Effector CD4-positive, alpha-beta T cell (primary cell): ENCODE data around the gene CHMP6.

Experiments
- DNase-seq: peaks from one replicate; pipeline ENCODE4 v3.0.0-alpha.2; 2020

The CHMP6 gene

GRCh38 chr17:81046132-81046769, 54.6 kb downstream of the CHMP6 start:
- no peak for DNase-seq

GRCh38 chr17:81046770-81047359, 55.2 kb downstream of the CHMP6 start:
- no peak for DNase-seq

- no peak for DNase-seq
Measured at GRCh38 chr17:81048827-81049371, 57.3 kb downstream of the CHMP6 start.

GRCh38 chr17:81049372-81049911, 57.8 kb downstream of the CHMP6 start:
- DNase-seq: no peak
